ENCODE results near the gene EXOC3L1.

Gene EXOC3L1

DNA sequence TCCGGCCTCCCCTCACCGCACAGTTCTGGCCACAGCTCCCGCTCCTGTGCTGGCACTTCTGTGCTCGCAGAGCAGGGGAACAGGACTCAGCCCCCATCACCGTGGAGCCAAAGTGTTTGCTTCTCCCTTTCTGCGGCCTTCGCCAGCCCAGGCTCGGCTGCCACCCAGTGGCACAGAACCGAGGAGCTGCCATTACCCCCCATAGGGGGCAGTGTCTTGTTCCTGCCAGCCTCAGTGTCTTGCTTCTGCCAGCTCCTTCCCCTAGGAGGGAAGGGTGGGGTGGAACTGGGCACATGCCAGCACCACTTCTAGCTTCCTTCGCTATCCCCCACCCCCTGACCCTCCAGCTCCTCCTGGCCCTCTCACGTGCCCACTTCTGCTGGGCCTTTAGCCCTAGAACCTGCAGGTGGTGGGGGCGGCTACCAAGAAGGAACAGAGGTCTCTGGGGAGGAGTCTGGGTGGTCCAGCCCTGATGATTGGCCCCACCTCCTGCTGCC lies 8.3 kb upstream of the EXOC3L1 start:
- peak; percentile 46 for DNase-seq

DNA sequence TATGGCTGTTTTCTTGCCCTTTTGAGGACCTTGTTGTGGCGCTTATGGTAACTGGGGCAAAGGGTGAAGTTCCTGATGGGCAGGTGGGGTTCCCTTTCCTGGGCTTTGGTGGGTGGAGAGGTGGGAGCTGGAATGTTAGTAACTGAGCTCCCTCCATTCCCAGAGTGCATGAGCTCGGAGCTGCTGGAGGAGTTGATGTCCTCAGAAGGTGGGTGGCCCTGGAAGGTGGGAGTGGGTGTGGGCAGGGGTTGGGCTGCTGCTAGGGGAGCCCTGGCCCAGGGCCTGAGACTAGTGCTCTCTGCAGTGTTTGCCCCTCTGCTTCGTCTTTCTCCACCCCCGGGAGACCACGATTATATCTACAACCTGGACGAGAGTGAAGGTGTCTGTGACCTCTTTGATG lies 7.8 kb upstream of the EXOC3L1 start:
- no peak for DNase-seq

DNA sequence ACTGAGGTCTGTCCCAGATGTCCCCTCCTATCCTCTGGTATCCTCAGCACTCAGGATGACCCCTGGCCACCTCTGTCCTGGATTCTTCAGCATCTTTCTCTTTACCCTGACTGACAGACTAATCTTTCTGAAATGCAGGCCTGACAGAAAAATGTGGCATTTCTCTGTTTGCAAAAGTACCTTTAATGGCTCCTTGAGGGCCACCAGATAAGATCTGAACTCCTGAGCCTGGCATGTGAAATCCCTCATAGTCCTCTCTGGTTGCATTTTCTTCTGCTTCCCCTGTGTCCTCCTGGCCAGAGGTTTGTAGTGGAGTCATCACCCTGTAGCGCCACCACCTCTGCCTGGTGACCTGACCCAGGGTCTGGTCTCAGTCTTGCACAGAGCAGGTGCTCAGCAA lies 6.9 kb upstream of the EXOC3L1 start:
- DNase-seq = no peak

DNA sequence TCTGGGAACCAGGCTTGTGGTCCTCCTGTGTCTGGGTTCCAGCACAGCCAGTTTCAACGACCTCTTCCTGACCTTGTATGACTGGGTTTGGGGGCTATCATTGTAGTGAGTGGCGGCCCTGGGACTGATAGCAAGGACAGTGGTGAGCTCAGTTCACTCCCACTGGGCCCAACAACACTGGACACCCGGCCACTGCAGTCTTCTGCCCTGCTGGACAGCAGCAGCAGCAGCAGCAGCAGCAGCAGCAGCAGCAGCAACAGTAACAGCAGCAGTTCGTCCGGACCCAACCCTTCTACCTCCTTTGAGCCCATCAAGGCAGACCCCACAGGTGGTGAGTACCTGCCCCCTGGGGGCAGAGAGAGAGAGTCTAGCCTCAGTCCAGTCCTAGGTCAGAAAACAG lies 5.7 kb upstream of the EXOC3L1 start:
- no peak for DNase-seq

DNA sequence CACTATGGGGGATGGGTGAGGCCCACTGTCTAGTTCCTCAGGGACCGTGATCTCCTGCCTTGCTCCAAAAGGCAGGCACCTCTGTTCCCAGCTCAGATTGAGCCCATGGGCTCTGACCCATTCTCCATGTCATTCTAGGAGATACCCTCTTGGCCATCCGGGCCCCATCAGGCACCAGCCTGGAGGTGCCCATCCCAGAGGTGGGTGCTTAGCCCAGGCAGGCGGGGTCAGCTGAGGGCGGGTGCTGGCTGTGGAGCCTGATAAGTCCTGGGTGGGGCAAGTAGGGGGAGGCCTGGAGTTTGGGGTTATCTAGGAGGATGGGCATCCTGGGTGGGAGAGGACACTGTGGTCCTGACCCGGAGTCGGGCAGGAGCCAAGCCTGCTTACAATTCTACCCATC lies 4.3 kb upstream of the EXOC3L1 start:
- DNase-seq = no peak

DNA sequence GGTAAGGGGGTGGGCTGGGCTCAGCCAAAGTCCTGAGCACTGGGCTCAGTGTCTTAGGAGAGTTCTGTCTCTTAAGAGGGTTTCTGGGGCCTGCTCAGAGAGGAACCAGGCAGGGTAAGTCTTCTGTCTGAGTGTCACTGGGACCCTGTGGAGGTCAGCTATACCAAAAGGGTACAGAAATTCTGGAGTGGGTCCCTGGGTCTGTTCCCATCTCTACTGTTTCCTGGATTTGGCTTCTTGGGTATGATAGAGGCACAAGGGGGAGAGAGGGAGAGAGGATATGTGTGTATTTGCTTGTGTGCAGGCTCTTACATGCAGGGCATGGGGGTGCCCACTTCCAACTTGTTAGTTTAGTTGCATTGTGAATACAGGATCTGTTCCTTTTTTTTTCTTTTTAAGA lies 3.6 kb upstream of the EXOC3L1 start:
- DNase-seq = no peak

DNA sequence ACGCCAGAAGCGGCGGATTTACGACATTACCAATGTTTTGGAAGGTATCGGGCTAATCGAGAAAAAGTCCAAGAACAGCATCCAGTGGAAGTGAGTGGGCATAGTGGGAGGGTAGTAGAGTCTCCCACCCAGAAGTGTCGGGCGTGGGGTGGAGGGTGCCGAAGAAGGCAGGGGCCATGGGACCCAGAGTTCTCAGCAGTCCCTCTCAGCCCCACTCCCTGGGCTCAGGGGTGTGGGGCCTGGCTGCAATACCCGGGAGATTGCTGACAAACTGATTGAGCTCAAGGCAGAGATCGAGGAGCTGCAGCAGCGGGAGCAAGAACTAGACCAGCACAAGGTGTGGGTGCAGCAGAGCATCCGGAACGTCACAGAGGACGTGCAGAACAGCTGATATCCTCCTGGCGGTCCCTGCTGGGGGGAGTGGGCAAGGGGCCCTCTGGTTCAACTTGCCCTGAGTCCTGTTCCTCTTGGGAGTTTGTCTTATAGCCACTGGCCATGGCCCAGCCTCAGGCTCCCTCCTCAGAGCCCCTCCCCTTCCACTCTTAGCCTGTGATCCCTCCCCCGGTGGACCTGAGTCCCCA lies 2.9 kb upstream of the EXOC3L1 start:
- DNase-seq = no peak

DNA sequence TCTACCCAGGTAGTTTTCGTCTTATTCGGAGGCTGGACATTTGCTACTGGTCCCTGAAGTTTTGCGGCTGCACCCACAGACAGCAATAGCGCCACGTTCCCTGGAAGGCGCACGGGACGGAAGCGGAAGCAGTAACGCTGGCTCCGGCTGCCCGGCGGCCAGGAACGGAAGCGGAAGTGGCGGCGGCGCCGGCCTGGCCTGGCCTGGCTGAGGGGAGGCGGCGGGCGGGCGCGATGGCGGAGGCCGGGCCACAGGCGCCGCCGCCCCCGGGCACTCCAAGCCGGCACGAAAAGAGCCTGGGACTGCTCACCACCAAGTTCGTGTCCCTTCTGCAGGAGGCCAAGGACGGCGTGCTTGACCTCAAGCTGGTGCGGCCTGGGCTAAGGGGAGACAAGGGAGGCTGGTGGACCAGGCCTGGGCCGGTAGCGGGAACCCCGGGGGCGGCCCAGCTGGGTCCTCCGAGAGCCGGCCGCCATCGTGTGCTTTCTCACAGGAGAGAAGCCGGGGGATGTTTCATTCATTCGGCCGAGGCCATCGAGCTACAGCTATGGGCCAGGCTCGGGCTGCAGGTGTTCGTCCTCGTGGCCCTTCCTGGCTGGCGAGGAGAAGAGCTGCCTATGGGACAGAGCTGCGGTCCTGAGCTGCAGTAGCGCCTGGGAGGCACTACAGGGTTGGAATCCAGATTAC lies 2.2 kb upstream of the EXOC3L1 start, which contains the start of gene E2F4:
Gene E2F4 (plus strand): TSS at position 161 of the 687 bp plus-strand sequence. CDS start 73 bp downstream, at position 234.
- DNase-seq = peak; percentile 85

DNA sequence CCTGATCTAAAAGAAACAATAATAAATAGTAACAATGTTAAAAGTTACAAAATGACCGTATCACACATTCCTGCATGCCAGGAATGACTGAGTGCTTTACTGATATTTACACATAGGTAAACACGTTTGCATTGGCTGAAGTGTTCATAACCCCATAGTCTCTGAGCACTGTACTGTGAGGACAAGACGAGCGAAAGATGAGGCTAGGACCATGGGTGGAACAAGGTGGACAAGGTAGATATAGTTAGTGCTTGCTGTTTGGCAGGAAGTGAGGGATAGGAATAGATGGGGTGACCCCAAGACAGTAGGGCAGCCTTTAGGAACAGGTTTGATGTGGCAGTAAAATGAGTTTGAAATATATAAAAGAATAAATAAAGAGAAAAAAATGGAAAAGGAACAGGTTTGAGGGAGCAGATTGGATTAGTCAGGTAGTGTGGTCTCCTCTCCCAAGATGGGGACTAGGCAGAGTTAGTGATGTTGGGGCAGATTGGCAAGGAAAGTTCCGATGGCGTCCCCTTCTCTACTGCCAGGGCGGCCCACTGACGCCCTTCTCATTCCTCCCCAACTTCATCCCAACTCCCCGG lies 1.6 kb upstream of the EXOC3L1 start:
- DNase-seq = no peak

DNA sequence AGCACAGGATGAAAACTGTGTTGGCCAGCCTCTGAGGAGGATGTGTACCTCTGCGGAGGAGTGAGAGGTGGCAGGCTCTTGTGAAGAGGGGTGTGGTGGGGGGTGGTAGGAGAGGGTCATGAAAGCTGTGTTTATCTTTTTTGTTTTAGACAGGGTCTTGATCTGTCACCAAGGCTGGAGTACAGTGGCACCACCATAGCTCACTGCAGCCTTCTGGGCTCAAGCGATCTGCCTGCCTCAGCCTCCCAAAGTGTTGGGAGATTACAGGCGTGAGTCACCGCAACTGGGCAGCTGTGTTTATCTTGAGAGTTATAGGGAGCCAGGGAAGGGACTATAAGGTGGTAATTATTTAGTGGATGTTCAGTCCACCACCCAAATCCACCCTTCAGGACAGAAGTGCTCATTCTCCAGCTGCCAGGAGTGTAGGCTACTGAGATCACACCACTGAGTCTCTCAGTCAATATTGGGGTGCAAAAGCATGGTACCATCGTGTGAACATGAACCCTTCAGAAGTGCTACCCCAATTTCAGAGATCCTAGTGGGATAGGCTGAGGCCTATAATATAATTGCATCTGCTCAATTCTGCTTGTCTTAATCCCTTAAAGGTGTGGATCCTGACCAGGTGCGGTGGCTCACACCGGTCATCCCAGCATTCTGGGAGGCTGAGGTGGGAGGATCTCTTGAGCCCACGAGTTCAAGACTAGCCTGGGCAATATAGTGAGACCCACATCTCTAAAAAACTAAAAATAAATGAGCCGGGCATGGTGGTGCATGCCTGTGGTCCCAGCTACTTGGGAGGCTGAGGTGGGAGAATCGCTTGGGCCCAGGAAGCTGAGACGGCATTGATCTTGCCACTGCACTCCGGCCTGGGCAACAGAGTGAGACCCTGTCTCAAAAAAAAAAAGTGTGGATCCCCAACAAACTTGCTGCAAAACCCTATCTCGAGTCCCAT lies 788 bp upstream of the EXOC3L1 start:
- DNase-seq = no peak

DNA sequence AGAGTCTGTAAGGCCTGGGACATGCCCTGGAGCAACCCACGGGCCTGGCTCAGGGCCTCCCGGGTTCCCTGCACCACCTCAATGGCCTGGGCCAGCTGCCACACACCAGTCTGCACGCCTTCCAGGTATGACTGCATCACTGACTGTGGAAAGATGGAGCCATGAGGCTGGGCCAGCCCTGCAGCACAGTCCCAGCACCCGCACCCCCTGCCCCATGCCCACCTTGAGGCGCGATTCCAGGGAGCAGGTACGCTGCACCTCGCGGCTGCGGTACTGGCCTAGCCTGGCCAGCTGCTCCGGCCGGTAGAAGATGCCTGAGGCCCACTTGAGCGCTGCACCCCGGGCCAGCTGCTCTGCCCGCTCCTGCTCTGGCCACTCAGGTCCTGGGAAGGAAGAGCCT lies 1.1 kb downstream of the EXOC3L1 start:
- DNase-seq = no peak

DNA sequence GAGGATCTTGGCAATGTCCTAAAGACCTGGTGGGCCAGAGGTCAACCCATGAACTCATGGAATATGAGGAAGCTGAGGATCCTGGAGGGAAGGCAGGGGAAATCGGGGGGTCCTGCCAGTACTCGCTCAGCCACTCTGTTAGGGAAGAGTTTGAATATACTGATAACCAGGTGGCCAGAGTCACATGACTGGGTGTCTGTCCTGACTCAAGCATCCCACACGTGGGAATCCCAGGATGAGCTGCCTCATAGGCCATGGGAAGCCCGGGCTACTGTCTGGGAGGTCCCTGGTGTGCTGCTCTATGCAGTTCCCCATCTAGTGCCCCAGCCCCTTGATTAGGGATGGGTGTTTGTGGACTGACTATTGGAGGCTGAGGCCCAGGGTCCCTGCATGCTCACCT lies 1.6 kb downstream of the EXOC3L1 start:
- no peak for DNase-seq

DNA sequence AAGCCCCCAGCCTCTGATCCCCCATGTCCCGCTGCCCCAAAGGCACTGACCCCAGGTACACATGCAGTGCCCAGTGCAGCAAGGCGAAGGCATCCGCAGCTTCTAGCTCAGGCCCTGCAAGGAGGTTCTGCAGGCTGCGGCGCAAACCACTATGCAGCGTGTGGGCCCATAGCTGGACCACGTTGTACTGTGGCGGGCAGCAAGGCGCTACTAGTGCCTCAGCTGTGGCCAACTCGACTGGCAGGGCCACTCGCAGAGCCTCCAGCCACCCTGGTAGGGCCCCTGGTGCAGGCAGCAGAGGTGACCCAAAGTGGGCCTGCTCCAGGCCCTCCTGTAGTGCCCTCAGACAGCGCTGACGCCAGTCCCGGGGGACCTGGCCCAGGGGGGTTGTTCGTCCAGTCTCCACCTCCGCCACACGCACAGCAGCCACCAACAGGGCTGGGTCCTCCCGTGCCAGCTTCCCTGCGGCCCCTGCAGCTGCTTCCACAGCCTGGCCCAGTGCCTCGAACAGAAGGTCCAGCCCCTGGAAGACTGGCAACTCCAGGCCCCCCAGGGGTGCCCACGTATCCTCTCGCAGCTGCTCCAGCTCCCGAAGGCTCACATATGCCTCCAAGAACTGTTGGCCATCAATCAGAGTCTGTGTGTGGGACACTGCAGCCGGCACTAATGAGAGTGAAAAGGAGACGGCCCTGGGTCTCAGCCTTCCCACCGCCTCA lies 2.6 kb downstream of the EXOC3L1 start:
- no peak for DNase-seq

DNA sequence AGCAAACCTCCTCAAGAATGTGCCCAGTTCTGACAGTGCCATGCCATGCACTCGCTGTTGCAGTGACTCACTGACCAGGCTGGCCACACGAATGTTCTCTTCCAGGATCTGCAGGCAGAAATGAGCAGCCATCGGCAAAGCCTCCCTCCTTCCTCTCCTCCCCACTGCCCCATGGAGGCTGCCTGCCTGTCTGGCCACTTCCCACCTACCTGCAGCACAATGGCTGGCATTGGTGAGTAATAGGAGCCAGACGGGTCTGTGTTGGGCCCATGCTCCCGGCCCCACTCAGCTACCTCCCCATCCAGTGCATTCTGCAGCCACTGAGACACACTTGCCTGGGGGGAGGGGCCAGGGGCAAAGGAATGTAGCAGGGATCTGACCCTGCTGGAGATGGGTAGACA lies 3.4 kb downstream of the EXOC3L1 start:
- DNase-seq = no peak

DNA sequence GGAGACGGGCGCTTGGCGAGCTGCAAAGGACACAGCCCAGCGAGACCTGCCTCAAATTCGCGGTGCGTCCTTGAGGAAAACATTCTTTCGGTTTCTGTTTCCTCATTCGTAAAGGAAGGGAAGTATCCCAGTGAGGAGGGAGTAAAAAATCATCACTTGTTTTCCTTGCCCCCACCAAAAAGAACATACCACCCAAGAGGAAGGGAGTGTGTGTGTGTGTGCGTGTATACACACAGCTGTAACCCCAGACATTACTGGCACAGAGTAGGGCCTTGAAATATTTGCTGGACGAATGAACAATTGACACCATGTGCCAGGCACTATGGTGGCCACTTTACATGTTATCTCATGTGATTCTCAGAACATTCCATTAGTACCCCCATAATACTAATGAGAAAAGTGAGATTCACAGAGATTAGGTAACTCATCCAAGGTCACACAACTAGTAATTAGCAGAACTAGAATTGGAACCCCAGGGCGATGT lies 4.2 kb downstream of the EXOC3L1 start:
- no peak for DNase-seq

DNA sequence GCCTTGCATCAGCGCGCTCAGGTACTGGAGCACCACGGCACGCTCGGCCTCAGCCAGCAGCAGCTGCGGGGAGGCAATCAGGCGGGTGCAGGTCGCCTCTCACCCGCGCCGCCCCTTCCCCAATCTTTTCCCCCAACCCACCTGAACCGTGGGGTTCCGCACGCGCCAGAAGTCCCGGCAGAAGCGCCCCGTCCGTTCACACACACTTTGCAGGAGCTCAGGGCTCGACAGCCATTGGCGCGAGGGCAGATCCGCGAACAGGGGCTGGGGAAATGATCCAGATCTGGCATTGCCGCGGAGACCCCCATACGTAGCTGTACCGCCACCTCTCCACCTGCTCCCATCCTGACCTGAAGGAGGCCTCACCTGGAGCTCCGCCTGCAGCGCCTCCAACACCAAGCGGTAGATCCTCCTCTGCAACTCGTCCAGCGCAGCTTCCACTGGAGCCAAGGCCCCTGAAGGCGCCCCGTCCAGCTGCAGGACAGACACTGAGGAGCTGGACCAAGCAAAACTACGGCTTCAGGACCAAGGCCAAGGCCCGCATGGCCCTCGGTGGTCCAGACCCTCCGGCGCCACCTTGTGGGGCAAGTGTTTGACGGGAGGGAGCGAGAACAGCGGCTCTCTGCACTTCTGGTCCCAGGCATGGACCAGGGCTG lies 4.8 kb downstream of the EXOC3L1 start:
- peak; percentile 63 for DNase-seq

DNA sequence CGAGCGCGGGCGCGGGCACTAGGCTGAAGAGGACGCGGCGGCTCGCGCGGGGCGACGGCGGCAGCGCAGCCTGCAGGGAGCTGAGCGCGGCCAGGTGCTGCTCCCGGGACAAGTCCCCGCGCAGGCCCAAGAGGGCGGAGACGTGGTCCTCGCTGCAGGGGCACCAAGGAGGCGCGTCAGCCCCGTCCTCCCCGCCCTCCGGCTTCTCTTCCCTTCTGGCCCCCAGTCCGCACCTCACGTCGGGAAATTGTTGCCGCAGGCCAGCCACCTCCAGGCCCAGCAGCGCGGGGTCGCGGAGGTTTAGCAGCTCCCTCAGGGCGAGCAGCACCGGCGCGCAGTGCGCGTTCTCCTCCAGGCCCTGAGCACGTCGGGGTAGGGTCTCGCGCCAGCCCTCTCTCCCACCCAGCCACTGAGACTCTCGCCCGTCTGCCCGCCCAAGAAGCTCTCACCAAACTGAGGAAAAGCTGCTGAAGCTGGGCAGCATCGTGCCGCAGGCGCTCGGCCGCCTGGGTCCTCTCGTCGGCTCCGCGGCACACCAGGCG lies 5.4 kb downstream of the EXOC3L1 start:
- DNase-seq = no peak

DNA sequence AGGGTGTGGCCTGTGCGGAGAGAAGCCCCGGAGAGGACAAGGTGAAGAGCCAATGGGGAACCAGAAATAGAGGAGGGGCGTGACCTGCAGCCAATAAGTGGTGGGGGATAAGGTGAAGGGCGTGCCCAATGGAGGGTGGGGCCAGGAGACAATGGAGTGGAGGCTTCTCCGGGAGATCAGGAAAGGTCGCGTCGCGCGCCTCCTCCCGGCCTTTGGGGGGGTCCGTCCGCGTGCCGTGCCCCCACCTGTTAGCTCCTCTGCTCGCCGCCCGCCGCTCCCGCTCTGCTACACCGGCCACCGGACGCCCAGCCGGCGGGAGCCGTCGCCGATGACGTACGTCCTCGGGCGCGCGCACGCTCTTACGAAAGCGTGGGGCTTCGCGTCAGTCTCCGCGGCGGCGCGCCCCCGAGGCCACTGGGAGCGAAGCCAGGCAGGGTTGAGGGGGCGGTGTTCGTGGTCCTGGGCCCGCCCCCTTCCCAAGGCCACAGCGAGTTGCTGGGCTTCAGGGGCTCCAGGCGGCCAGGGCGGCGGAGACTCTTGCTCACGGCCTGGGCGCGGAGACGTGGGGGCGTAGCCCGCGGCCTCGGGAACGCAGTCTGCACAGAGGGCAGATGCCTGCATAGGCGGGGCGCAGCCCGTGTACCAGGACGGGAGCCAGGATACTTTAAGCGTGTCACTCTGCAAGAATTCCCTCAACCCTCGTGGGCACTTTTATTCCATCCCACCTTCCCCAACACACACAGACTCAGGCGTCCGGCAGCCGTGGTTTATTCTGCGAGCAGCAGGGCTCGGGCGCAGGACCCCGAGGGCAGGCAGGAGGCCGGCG lies 6.1 kb downstream of the EXOC3L1 start, which contains the start of gene MATCAP1:
Gene MATCAP1 (minus strand): TSS at position 337 of the 826 bp plus-strand sequence. CDS start 3,353 bp downstream, outside the sequence.
- peak; percentile 97 for DNase-seq

DNA sequence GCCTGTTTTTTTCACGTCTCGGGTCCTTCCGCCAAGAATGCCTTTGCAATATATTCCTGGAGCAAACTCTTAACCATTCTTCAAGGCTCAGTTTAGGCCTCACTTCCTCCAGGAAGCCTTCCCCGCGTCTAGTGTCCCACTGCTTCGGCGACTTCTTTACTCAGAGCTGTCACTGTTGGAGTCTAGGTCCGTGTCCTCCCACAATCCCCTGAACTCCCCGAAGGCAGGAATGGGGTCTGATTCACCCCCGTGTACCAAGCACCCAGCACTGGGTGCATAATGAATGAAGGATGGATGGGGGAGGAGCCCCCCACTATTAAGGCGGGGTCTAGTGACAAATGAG lies 6.7 kb downstream of the EXOC3L1 start:
- no peak for DNase-seq

DNA sequence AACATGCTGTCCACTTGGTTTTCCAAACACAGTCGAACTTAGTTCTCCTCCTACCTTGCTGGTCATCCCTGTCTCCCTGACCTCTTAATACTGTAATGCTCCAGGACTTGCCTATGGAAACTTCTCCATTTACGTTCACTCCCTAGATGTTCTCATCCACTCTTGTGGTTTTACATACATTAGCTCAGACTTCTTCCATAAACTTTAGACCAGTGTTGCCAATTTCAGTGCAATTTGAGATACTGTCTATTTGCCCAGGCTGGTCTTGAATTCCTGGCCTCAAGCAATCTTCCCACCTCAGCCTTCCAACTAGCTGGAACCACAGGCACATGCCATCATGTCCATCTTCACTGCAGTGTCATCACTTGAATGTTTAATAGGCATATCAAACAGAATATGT lies 7.6 kb downstream of the EXOC3L1 start:
- no peak for DNase-seq

DNA sequence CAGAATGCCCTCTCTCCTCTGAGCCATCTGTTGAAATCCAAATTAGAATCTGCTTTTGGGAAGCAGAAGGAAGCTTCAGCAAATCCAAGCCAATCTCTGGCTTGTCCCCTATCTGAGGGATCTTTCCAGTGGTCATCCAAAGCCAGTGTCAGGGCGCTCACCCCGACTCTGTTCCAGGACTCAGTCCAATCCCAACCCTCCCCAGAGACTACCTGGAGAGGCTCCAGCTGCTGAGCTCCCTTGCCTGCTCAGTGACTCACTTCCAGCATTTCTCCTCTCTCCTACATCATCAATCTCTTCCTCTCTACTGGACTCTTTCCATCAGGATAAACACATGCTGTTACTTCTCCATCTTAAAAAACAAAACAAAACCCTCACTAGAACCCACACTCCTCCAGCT lies 8.6 kb downstream of the EXOC3L1 start:
- DNase-seq = no peak

Data from NCI-H1436 (cell line).